HCT116 (cell line): Measurements from ENCODE around the gene SLC12A4. TPM values are rescaled to one million over a fixed set of nuclear protein-coding genes. Genes with fewer than 3 reads are reported as not detected.

Source experiments
- ATAC-seq: fragments of 200-7000 bp; cut with Tn5 transposase; 2 replicates; pipeline ENCODE4 v1.9.1; 2020; ENCODE audit warnings: mild to moderate bottlenecking, moderate library complexity
- BruUV-seq: library from RNA; stranded (reverse); fragments of 400-500 nt; replicated peaks from 2 replicates; lab custom pipeline; 2021; lab: Mats Ljungman, UMichigan
- CTCF ChIA-PET: fragments of 300-600 bp; sonication (Branson Sonifier 250); formaldehyde crosslinking; loops from one replicate; lab custom pipeline; 2021; ENCODE audit warnings: antibody characterized with exemption; lab: Charles Lee
- POLR2A ChIA-PET: fragments of 300-600, 350-600 bp; sonication (Branson Sonifier 250); formaldehyde crosslinking; loops from one replicate; lab custom pipeline; 2021; ENCODE audit warnings: antibody characterized with exemption; lab: Charles Lee
- RAD21 ChIA-PET, 2 experiments: fragments of 300-600 bp; sonication (Branson Sonifier 250); formaldehyde crosslinking; loops; one replicate each; lab custom pipeline; 2023; ENCODE audit warnings: low total read pairs in 2 of 2; ENCODE audit not compliant: uncharacterized antibody in 2 of 2, unreplicated experiment in 2 of 2, low non-redundant PET in 1 of 2; lab: Charles Lee
- DNase-seq: peaks from one replicate; pipeline ENCODE4 v3.0.0-alpha.2; 2010; ENCODE audit warnings: low read depth, low spot score
- H2AFZ ChIP-seq: fragments of 200-600 bp; shearing (Covaris generic), sonication (generic); 2 replicates; pipeline ENCODE4 v1.6.1; 2017; ENCODE audit warnings: low read depth, mixed run types, mixed read lengths, antibody characterized with exemption, low read length; ENCODE audit not compliant: poor library complexity, severe bottlenecking
- H3K27ac ChIP-seq: 2 replicates; pipeline ENCODE4 v1.5.1; 2012; ENCODE audit warnings: low read depth, low read length
- H3K27me3 ChIP-seq: fragments of 200-600 bp; sonication (generic); 2 replicates; pipeline ENCODE4 v1.6.1; 2016; ENCODE audit warnings: mixed run types, low read length, mixed read lengths; ENCODE audit not compliant: insufficient read depth
- H3K36me3 ChIP-seq, 2 experiments: fragments of 200-500 bp in 1 of 2; fragments of 200-600 bp in 1 of 2; sonication (Bioruptor generic) in 1 of 2; sonication (generic) in 1 of 2; 2 replicates each; pipeline versions ENCODE4 v1.5.1 to v1.6.1; 2014 to 2016; ENCODE audit warnings: low read length in 2 of 2, inconsistent platforms in 1 of 2, mixed read lengths in 1 of 2, mixed run types in 1 of 2; ENCODE audit not compliant: insufficient read depth in 2 of 2, control insufficient read depth in 1 of 2
- H3K4me1 ChIP-seq, 2 experiments: fragments of 200-600 bp in 1 of 2; sonication (generic) in 1 of 2; 2 replicates each; pipeline versions ENCODE4 v1.5.1 to v1.6.1; 2012 to 2017; ENCODE audit warnings: low read length in 2 of 2, inconsistent platforms in 1 of 2, mild to moderate bottlenecking in 1 of 2, mixed read lengths in 1 of 2, mixed run types in 1 of 2, moderate library complexity in 1 of 2; ENCODE audit not compliant: insufficient read depth in 2 of 2, control insufficient read depth in 1 of 2
- H3K4me2 ChIP-seq: fragments of 200-600 bp; sonication (generic); 2 replicates; pipeline ENCODE4 v1.6.1; 2017; ENCODE audit warnings: mixed run types, low read length, mixed read lengths
- H3K4me3 ChIP-seq, 2 experiments: fragments of 200-600 bp in 1 of 2; sonication (generic) in 1 of 2; replicated peaks in 1 of 2; 2 replicates each; pipeline ENCODE4 v1.5.1; 2011 to 2016; ENCODE audit warnings: low read length in 2 of 2, control low read depth in 1 of 2, low read depth in 1 of 2, mild to moderate bottlenecking in 1 of 2, mixed read lengths in 1 of 2, mixed run types in 1 of 2
- H3K79me2 ChIP-seq: fragments of 200-600 bp; sonication (generic); 2 replicates; pipeline ENCODE4 v1.6.1; 2017; ENCODE audit warnings: mild to moderate bottlenecking, mixed run types, low read length, moderate library complexity, mixed read lengths; ENCODE audit not compliant: insufficient read depth
- H3K9ac ChIP-seq: fragments of 200-600 bp; sonication (generic); 2 replicates; pipeline ENCODE4 v1.6.1; 2016; ENCODE audit warnings: low read length, mixed read lengths
- H3K9me2 ChIP-seq: fragments of 200-600 bp; sonication (generic), shearing (Covaris generic); 2 replicates; pipeline ENCODE4 v1.6.1; 2017; ENCODE audit warnings: mixed run types, mild to moderate bottlenecking, moderate library complexity; ENCODE audit not compliant: insufficient read depth
- H3K9me3 ChIP-seq, 2 experiments: fragments of 200-500 bp in 1 of 2; fragments of 200-600 bp in 1 of 2; sonication (Bioruptor generic) in 1 of 2; sonication (generic) in 1 of 2; 2 replicates each; pipeline ENCODE4 v1.6.1; 2014 to 2017; ENCODE audit warnings: low read length in 2 of 2, mixed read lengths in 2 of 2, inconsistent platforms in 1 of 2, low read depth in 1 of 2, mild to moderate bottlenecking in 1 of 2, mixed run types in 1 of 2, moderate library complexity in 1 of 2; ENCODE audit not compliant: control insufficient read depth in 1 of 2, insufficient read depth in 1 of 2
- H4K20me1 ChIP-seq: fragments of 200-600 bp; sonication (generic), shearing (Covaris generic); 2 replicates; pipeline ENCODE4 v1.6.1; 2017; ENCODE audit warnings: mixed run types, mild to moderate bottlenecking, moderate library complexity; ENCODE audit not compliant: insufficient read depth
- CBX3 ChIP-seq: IDR thresholded peaks from 2 replicates; pipeline ENCODE4 v1.6.1; 2012; ENCODE audit warnings: low read depth
- EZH2 ChIP-seq: fragments of 200-600 bp; sonication (generic); IDR thresholded peaks from 2 replicates; pipeline ENCODE4 v1.6.1; 2017; ENCODE audit warnings: antibody characterized with exemption, mixed run types
- JUND ChIP-seq: IDR thresholded peaks from 2 replicates; pipeline ENCODE4 v1.6.1; 2012
- POLR2A ChIP-seq: IDR thresholded peaks from 2 replicates; pipeline ENCODE4 v1.7.0; 2011; ENCODE audit warnings: borderline replicate concordance; ENCODE audit not compliant: insufficient read depth, insufficient read length; ENCODE audit errors: extremely low read depth
- SP1 ChIP-seq: IDR thresholded peaks from 2 replicates; pipeline ENCODE4 v1.6.1; 2012; ENCODE audit warnings: low read depth
- TCF7L2 ChIP-seq: IDR thresholded peaks from 2 replicates; pipeline ENCODE4 v1.7.0; 2011; ENCODE audit warnings: borderline replicate concordance, inconsistent platforms; ENCODE audit not compliant: insufficient read depth, insufficient read length; ENCODE audit errors: extremely low read depth
- ZBTB33 ChIP-seq: IDR thresholded peaks from 2 replicates; pipeline ENCODE4 v1.6.1; 2011; ENCODE audit warnings: mild to moderate bottlenecking, low read length, moderate library complexity; ENCODE audit not compliant: insufficient replicate concordance; ENCODE audit errors: extremely low read depth
- ZFX ChIP-seq: fragments of 450-650 bp; IDR thresholded peaks from 2 replicates; pipeline ENCODE4 v1.6.1; 2017
- ZNF274 ChIP-seq: fragments of 200-500 bp; sonication (Bioruptor generic); IDR thresholded peaks from 2 replicates; pipeline ENCODE4 v1.6.1; 2014; ENCODE audit warnings: mild to moderate bottlenecking, low read depth, low read length, inconsistent platforms
- intact Hi-C: fragments of 100-400 bp; cut with micrococcal nuclease; formaldehyde crosslinking; loops from 2 replicates; pipeline ENCODE4 v1.10.0; 2022
- total RNA-seq: library from RNA; stranded (reverse); gene quantifications from one replicate; pipeline ENCODE4 v1.2.1, GENCODE V29; 2021; ENCODE audit not compliant: unreplicated experiment

Gene SLC12A4
- total RNA-seq, 1 experiment from 2014 or later: 46.0 TPM

- no TSS peak for BruUV-seq
- Histone ChIP-seq H3K9me2 (no peaks in the 10 kb centered on the region), H3K4me1 (no peaks in the 10 kb centered on the region; a peak in 1 of 4 replicates), H3K9ac (no peak overlapping the region), H4K20me1 (no peaks in the 10 kb centered on the region), H3K4me2 (no peak overlapping the region), H3K79me2 (no peaks in the 10 kb centered on the region), H3K4me3 (no peak overlapping the region), H3K27ac (no peak overlapping the region), H2AFZ (no peak overlapping the region), H3K36me3 (peaks cover 7 to 8% of the 10 kb centered on the region in 2 experiments; a peak in 3 of 4 replicates), H3K9me3 (no peaks in the 10 kb centered on the region), H3K27me3 (no peaks in the 10 kb centered on the region)
- ChIA-PET RAD21 (no interaction called here), CTCF (no interaction called here), POLR2A (no interaction called here)
- intact Hi-C loops: no loop called here
- no peak for TF ChIP-seq POLR2A
- TF ChIP-seq ZBTB33: no peak
- no peak for TF ChIP-seq CBX3
- no peak for TF ChIP-seq EZH2
- no peak for DNase-seq
- ATAC-seq: no peak
Measured at GRCh38 chr16:67954421-67955196, 13.8 kb downstream of the SLC12A4 start.

- Histone ChIP-seq H3K27me3 (no peaks in the 10 kb centered on the region), H3K4me3 (no peak overlapping the region), H3K4me2 (no peak overlapping the region), H3K36me3 (peaks cover 7 to 8% of the 10 kb centered on the region in 2 experiments; a peak in 3 of 4 replicates), H3K9me3 (no peaks in the 10 kb centered on the region), H2AFZ (no peak overlapping the region), H3K79me2 (no peaks in the 10 kb centered on the region), H3K9ac (no peak overlapping the region), H3K9me2 (no peaks in the 10 kb centered on the region), H4K20me1 (no peaks in the 10 kb centered on the region), H3K4me1 (no peaks in the 10 kb centered on the region), H3K27ac (no peak overlapping the region)
- POLR2A ChIA-PET: no interaction called here
- RAD21 ChIA-PET: no interaction called here
- intact Hi-C loops: no loop called here
- BruUV-seq: no TSS peak
- TF ChIP-seq ZNF274 (no peak), TCF7L2 (no peak), EZH2 (no peak), JUND (no peak), ZFX (no peak), SP1 (no peak), CBX3 (no peak)
- CTCF ChIA-PET: no interaction called here
- DNase-seq (no peak), ATAC-seq (no peak)
Measured at GRCh38 chr16:67953641-67954375, 14.6 kb downstream of the SLC12A4 start.
